Choroid plexus epithelial cell (primary cell): ENCODE measurements around the gene VIPR2.
"Not testable (repeated sequence)": the region's sequence is repeated elsewhere in the genome, so short reads cannot be mapped to it uniquely, and the experiment has no call there.

Source experiments
- DNase-seq: peaks from one replicate; pipeline ENCODE4 v3.0.0-alpha.2; 2010; ENCODE audit warnings: low read depth
- H3K4me3 ChIP-seq: 2 replicates; pipeline ENCODE4 v1.5.1; 2011; ENCODE audit warnings: low read depth, mild to moderate bottlenecking, control low read depth, low read length, moderate library complexity
- TF ChIP-seq, protein P1 (sequence below): conservative IDR thresholded peaks from 2 replicates; pipeline ENCODE4 v1.5.1; 2011; ENCODE audit warnings: low read depth, mild to moderate bottlenecking, control low read depth, inconsistent platforms, low read length, moderate library complexity

Gene VIPR2

GRCh38 chr7:159179241-159179640 lies 34.6 kb upstream of the VIPR2 start:
- H3K4me3 ChIP-seq, result no peak overlapping the region
- DNase-seq, result no peak
- TF ChIP-seq, protein P1, sequence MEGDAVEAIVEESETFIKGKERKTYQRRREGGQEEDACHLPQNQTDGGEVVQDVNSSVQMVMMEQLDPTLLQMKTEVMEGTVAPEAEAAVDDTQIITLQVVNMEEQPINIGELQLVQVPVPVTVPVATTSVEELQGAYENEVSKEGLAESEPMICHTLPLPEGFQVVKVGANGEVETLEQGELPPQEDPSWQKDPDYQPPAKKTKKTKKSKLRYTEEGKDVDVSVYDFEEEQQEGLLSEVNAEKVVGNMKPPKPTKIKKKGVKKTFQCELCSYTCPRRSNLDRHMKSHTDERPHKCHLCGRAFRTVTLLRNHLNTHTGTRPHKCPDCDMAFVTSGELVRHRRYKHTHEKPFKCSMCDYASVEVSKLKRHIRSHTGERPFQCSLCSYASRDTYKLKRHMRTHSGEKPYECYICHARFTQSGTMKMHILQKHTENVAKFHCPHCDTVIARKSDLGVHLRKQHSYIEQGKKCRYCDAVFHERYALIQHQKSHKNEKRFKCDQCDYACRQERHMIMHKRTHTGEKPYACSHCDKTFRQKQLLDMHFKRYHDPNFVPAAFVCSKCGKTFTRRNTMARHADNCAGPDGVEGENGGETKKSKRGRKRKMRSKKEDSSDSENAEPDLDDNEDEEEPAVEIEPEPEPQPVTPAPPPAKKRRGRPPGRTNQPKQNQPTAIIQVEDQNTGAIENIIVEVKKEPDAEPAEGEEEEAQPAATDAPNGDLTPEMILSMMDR, result no peak

GRCh38 chr7:159177284-159177953 lies 32.8 kb upstream of the VIPR2 start:
- TF ChIP-seq, protein P1, result no peak
- peak; percentile 4 for DNase-seq
- H3K4me3 ChIP-seq, result no peak overlapping the region

DNA sequence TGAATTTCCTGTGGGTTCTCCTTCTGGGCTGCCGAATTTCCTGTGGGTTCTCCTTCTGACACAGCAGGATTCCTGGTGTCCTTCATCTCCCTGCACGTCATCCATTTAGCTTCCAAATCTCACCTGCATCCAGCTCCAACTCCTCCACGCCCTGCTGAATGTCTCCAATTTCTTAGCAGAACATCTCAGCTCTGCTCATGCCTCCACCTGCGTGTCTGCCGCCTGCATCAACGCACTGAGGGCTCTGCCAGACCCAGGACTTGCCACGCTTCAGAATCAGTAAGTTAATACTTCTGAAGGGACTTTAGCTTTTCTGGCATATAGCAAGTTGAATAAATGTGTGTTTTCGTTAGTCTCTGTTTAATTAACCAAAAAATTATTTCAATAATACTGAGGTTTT lies 31.1 kb upstream of the VIPR2 start:
- no peak for DNase-seq
- H3K4me3 ChIP-seq, result no peak overlapping the region
- TF ChIP-seq, protein P1, result no peak

- H3K4me3 ChIP-seq, DNase-seq: not testable (repeated sequence)
Measured at GRCh38 chr7:159175100-159175499, 30.4 kb upstream of the VIPR2 start.

GRCh38 chr7:159172400-159172799 lies 27.7 kb upstream of the VIPR2 start:
- TF ChIP-seq, protein P1, result no peak
- no peak for DNase-seq

GRCh38 chr7:159169391-159169790 lies 24.7 kb upstream of the VIPR2 start:
- no peak for DNase-seq
- H3K4me3 ChIP-seq, result no peak overlapping the region
- TF ChIP-seq, protein P1, result no peak

More at GRCh38 chr7:159172400-159172799, 27.7 kb upstream of the VIPR2 start:
- no peak overlapping the region for H3K4me3 ChIP-seq

DNA sequence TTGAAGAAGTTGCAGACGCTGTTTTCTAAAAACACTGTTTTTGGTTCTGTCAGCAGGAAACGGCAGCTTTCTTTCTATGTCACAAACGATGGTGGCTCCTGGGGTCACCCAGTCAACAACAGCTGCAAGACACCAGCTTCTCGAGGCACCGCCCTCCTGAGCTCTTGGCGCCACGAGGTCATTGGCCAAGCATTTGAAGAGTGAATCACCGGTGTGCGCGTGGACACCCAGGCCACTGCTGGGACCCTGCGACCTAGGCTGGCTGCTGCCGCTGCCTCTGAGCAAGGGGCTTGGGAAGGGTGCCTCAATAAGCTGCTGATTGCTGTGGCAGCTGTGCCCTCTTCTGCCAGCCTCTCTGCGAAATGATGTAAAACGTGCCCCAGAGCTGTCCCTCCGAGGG lies 22.5 kb upstream of the VIPR2 start:
- no peak for DNase-seq

More for the DNA sequence above, 22.5 kb upstream of the VIPR2 start:
- no peak overlapping the region for H3K4me3 ChIP-seq
- TF ChIP-seq, protein P1, result no peak
